Loucy (cell line): Measurements from ENCODE around the gene TAS2R19.

Source experiments
- H2AFZ ChIP-seq: fragments of 200-600 bp; sonication (generic); 2 replicates; pipeline ENCODE4 v1.6.0; 2016; ENCODE audit warnings: antibody characterized with exemption, mild to moderate bottlenecking, low read length, moderate library complexity
- H3F3A ChIP-seq: fragments of 200-600 bp; 2 replicates; pipeline ENCODE4 v1.6.0; 2016; ENCODE audit warnings: antibody characterized with exemption, low read depth, mild to moderate bottlenecking
- H3K27me3 ChIP-seq: fragments of 200-600 bp; sonication (generic); 2 replicates; pipeline ENCODE4 v1.6.1; 2014; ENCODE audit warnings: low read length, mild to moderate bottlenecking; ENCODE audit not compliant: insufficient read depth, poor library complexity, severe bottlenecking
- H3K36me3 ChIP-seq: fragments of 200-600 bp; sonication (generic); 2 replicates; pipeline ENCODE4 v1.6.1; 2016; ENCODE audit warnings: low read length; ENCODE audit not compliant: insufficient read depth
- H3K4me1 ChIP-seq: fragments of 200-600 bp; sonication (generic); 2 replicates; pipeline ENCODE4 v1.5.1; 2014; ENCODE audit warnings: low read length, mild to moderate bottlenecking; ENCODE audit not compliant: insufficient read depth, poor library complexity, severe bottlenecking
- H3K4me2 ChIP-seq: fragments of 200-600 bp; sonication (generic); 2 replicates; pipeline ENCODE4 v1.6.0; 2014; ENCODE audit warnings: antibody characterized with exemption, low read length, low read depth, mild to moderate bottlenecking; ENCODE audit not compliant: poor library complexity, severe bottlenecking
- H3K4me3 ChIP-seq: fragments of 200-600 bp; sonication (generic); 2 replicates; pipeline ENCODE4 v1.5.1; 2014; ENCODE audit warnings: low read length, mild to moderate bottlenecking, mixed read lengths; ENCODE audit not compliant: poor library complexity, severe bottlenecking
- H3K79me2 ChIP-seq: fragments of 200-600 bp; sonication (generic); 2 replicates; pipeline ENCODE4 v1.6.1; 2014; ENCODE audit warnings: low read length; ENCODE audit not compliant: insufficient read depth
- H3K9ac ChIP-seq: fragments of 200-600 bp; sonication (generic); 2 replicates; pipeline ENCODE4 v1.6.0; 2014; ENCODE audit warnings: mild to moderate bottlenecking, low read depth, low read length, moderate library complexity; ENCODE audit not compliant: poor library complexity, severe bottlenecking
- H3K9me2 ChIP-seq: fragments of 200-600 bp; sonication (generic); replicated peaks from 2 replicates; pipeline ENCODE4 v1.6.1; 2016; ENCODE audit warnings: low read depth, low read length, mixed read lengths
- H3K9me3 ChIP-seq: fragments of 200-600 bp; sonication (generic); 2 replicates; pipeline ENCODE4 v1.6.1; 2014; ENCODE audit warnings: mild to moderate bottlenecking, antibody characterized with exemption, low read length, low read depth; ENCODE audit not compliant: insufficient read depth
- H4K20me1 ChIP-seq: fragments of 200-600 bp; sonication (generic); 2 replicates; pipeline ENCODE4 v1.6.0; 2014; ENCODE audit warnings: antibody characterized with exemption, low read length, mild to moderate bottlenecking; ENCODE audit not compliant: insufficient read depth, poor library complexity, severe bottlenecking
- CTCF ChIP-seq: fragments of 200-600 bp; sonication (generic); conservative IDR thresholded peaks from 2 replicates; pipeline ENCODE4 v1.5.1; 2014; ENCODE audit warnings: mild to moderate bottlenecking, antibody characterized with exemption, low read length
- EZH2phosphoT487 ChIP-seq: fragments of 200-600 bp; IDR thresholded peaks from 2 replicates; pipeline ENCODE4 v1.6.1; 2018; ENCODE audit warnings: antibody characterized with exemption, mild to moderate bottlenecking, moderate library complexity, borderline replicate concordance

The TAS2R19 gene

GRCh38 chr12:11026118-11026517, 3.7 kb upstream of the TAS2R19 start:
- H3K4me3 ChIP-seq = no peak overlapping the region
- no peaks in the 10 kb centered on the region for H3K4me1 ChIP-seq
- no peak overlapping the region for H3K4me2 ChIP-seq
- H3F3A ChIP-seq = no peaks in the 10 kb centered on the region
- H4K20me1 ChIP-seq = no peaks in the 10 kb centered on the region
- H3K9ac ChIP-seq = no peak overlapping the region
- no peaks in the 10 kb centered on the region for H3K9me2 ChIP-seq
- H3K79me2 ChIP-seq = no peaks in the 10 kb centered on the region
- no peaks in the 10 kb centered on the region; the same call in 1 of the 2 replicates for H3K9me3 ChIP-seq
- no peak for TF ChIP-seq EZH2phosphoT487
- no peak for TF ChIP-seq CTCF
- H2AFZ ChIP-seq = no peak overlapping the region
- no peaks in the 10 kb centered on the region for H3K27me3 ChIP-seq
- H3K36me3 ChIP-seq = no peaks in the 10 kb centered on the region

- H3K27me3 ChIP-seq = no peaks in the 10 kb centered on the region
- H3K4me2 ChIP-seq = no peak overlapping the region
- H3K4me3 ChIP-seq = no peak overlapping the region
- H3K9me3 ChIP-seq = no peaks in the 10 kb centered on the region; the same call in 1 of the 2 replicates
- no peaks in the 10 kb centered on the region for H3F3A ChIP-seq
- no peaks in the 10 kb centered on the region for H4K20me1 ChIP-seq
- no peaks in the 10 kb centered on the region for H3K9me2 ChIP-seq
- TF ChIP-seq EZH2phosphoT487 (no peak), CTCF (no peak)
- no peaks in the 10 kb centered on the region for H3K79me2 ChIP-seq
- no peaks in the 10 kb centered on the region for H3K4me1 ChIP-seq
- no peaks in the 10 kb centered on the region for H3K36me3 ChIP-seq
- no peak overlapping the region for H3K9ac ChIP-seq
- H2AFZ ChIP-seq = no peak overlapping the region
Observed at GRCh38 chr12:11023387-11023786, 967 bp upstream of the TAS2R19 start.

GRCh38 chr12:11016937-11017336, 5.5 kb downstream of the TAS2R19 start:
- H3K4me2 ChIP-seq = no peak overlapping the region
- no peaks in the 10 kb centered on the region for H4K20me1 ChIP-seq
- H3K9ac ChIP-seq = no peak overlapping the region
- H3K9me2 ChIP-seq = no peaks in the 10 kb centered on the region
- no peak overlapping the region for H3K4me3 ChIP-seq
- no peaks in the 10 kb centered on the region for H3K9me3 ChIP-seq
- H3K4me1 ChIP-seq = no peaks in the 10 kb centered on the region
- TF ChIP-seq CTCF (no peak), EZH2phosphoT487 (no peak)
- H3K79me2 ChIP-seq = no peaks in the 10 kb centered on the region
- H2AFZ ChIP-seq = no peak overlapping the region
- no peaks in the 10 kb centered on the region for H3K27me3 ChIP-seq
- H3K36me3 ChIP-seq = no peaks in the 10 kb centered on the region
- H3F3A ChIP-seq = no peaks in the 10 kb centered on the region
